ENCODE measurements around the gene GPR156. TPM values are rescaled to one million over a fixed set of nuclear protein-coding genes. Genes with fewer than 3 reads are reported as not detected.

The GPR156 gene
- polyA plus RNA-seq, 1 donor from 2014 or later: 0.22 TPM

- no peaks in the 10 kb centered on the region for H3K79me2 ChIP-seq (replicated peaks; ENCODE audit: insufficient read depth, low read length)
- H4K20me1 ChIP-seq (ENCODE audit: insufficient read depth): no peaks in the 10 kb centered on the region
- no peak overlapping the region for H2AFZ ChIP-seq (ENCODE audit: low read depth, low read length)
Observed at GRCh38 chr3:120265989-120266388, 19.0 kb downstream of the GPR156 start.

GRCh38 chr3:120264963-120265362 is 20.1 kb downstream of the GPR156 start:
- H3K36me3 ChIP-seq (ENCODE audit: insufficient read depth, low read length): no peaks in the 10 kb centered on the region
- no peaks in the 10 kb centered on the region for H3K27me3 ChIP-seq (ENCODE audit: insufficient read depth, low read depth, low read length)
- no peaks in the 10 kb centered on the region for H3K9me2 ChIP-seq (ENCODE audit: insufficient read depth, low read length)
- H3K27ac ChIP-seq (ENCODE audit: low read length): no peak overlapping the region
- H3K79me2 ChIP-seq (replicated peaks; ENCODE audit: insufficient read depth, low read length): no peaks in the 10 kb centered on the region
- H4K20me1 ChIP-seq (ENCODE audit: insufficient read depth): no peaks in the 10 kb centered on the region
- H3K9ac ChIP-seq (ENCODE audit: low read length): no peak overlapping the region
- no peak overlapping the region for H2AFZ ChIP-seq (ENCODE audit: low read depth, low read length)
- no peaks in the 10 kb centered on the region for H3K9me3 ChIP-seq (ENCODE audit: low read length)
- TF ChIP-seq TAF1 (IDR thresholded peaks at IDR 0.05; ENCODE audit: low read depth): no peak
- no peak for TF ChIP-seq EZH2 (IDR thresholded peaks at IDR 0.05; ENCODE audit: borderline replicate concordance, insufficient read depth, low read length, poor library complexity, severe bottlenecking)
- no peak for TF ChIP-seq RAD21 (conservative IDR thresholded peaks at IDR 0.05)
- TF ChIP-seq SMC3 (conservative IDR thresholded peaks at IDR 0.05; ENCODE audit: poor library complexity): no peak
- no peak overlapping the region for H3K4me3 ChIP-seq (ENCODE audit: low read length)
- H3F3A ChIP-seq (ENCODE audit: insufficient read depth, low read length, poor library complexity, severe bottlenecking): no peaks in the 10 kb centered on the region
- H3K4me2 ChIP-seq (ENCODE audit: low read length): no peak overlapping the region

More at GRCh38 chr3:120265989-120266388, 19.0 kb downstream of the GPR156 start:
- Histone ChIP-seq H3K27me3 (ENCODE audit: insufficient read depth, low read depth, low read length) (no peaks in the 10 kb centered on the region), H3K9ac (ENCODE audit: low read length) (no peak overlapping the region), H3K9me3 (ENCODE audit: low read length) (no peaks in the 10 kb centered on the region), H3K4me3 (ENCODE audit: low read length) (no peak overlapping the region), H3F3A (ENCODE audit: insufficient read depth, low read length, poor library complexity, severe bottlenecking) (no peaks in the 10 kb centered on the region), H3K36me3 (ENCODE audit: insufficient read depth, low read length) (no peaks in the 10 kb centered on the region), H3K9me2 (ENCODE audit: insufficient read depth, low read length) (no peaks in the 10 kb centered on the region), H3K4me2 (ENCODE audit: low read length) (no peak overlapping the region), H3K27ac (ENCODE audit: low read length) (no peak overlapping the region)
- TF ChIP-seq CTCF (IDR thresholded peaks at IDR 0.05; ENCODE audit: poor library complexity, severe bottlenecking) (no peak), REST (IDR thresholded peaks at IDR 0.05; ENCODE audit: borderline replicate concordance) (no peak), EP300 (conservative IDR thresholded peaks at IDR 0.05; ENCODE audit: poor library complexity, severe bottlenecking) (no peak), TAF1 (IDR thresholded peaks at IDR 0.05; ENCODE audit: low read depth) (no peak), EZH2 (IDR thresholded peaks at IDR 0.05; ENCODE audit: borderline replicate concordance, insufficient read depth, low read length, poor library complexity, severe bottlenecking) (no peak), SMC3 (conservative IDR thresholded peaks at IDR 0.05; ENCODE audit: poor library complexity) (no peak), MXI1 (conservative IDR thresholded peaks at IDR 0.05; ENCODE audit: poor library complexity, severe bottlenecking) (no peak), RAD21 (conservative IDR thresholded peaks at IDR 0.05) (no peak)

- Histone ChIP-seq H3K4me3 (ENCODE audit: low read length) (no peak overlapping the region), H3K36me3 (ENCODE audit: insufficient read depth, low read length) (no peaks in the 10 kb centered on the region), H3K9me3 (ENCODE audit: low read length) (no peaks in the 10 kb centered on the region), H3K4me2 (ENCODE audit: low read length) (no peak overlapping the region), H3F3A (ENCODE audit: insufficient read depth, low read length, poor library complexity, severe bottlenecking) (no peaks in the 10 kb centered on the region), H2AFZ (ENCODE audit: low read depth, low read length) (no peak overlapping the region), H3K27me3 (ENCODE audit: insufficient read depth, low read depth, low read length) (no peaks in the 10 kb centered on the region), H4K20me1 (ENCODE audit: insufficient read depth) (no peaks in the 10 kb centered on the region), H3K9me2 (ENCODE audit: insufficient read depth, low read length) (no peaks in the 10 kb centered on the region), H3K79me2 (replicated peaks; ENCODE audit: insufficient read depth, low read length) (no peaks in the 10 kb centered on the region), H3K27ac (ENCODE audit: low read length) (no peak overlapping the region), H3K9ac (ENCODE audit: low read length) (no peak overlapping the region)
- TF ChIP-seq EZH2 (IDR thresholded peaks at IDR 0.05; ENCODE audit: borderline replicate concordance, insufficient read depth, low read length, poor library complexity, severe bottlenecking) (no peak), POLR2AphosphoS5 (IDR thresholded peaks at IDR 0.05) (no peak), EP300 (conservative IDR thresholded peaks at IDR 0.05; ENCODE audit: poor library complexity, severe bottlenecking) (no peak), TAF1 (IDR thresholded peaks at IDR 0.05; ENCODE audit: low read depth) (no peak), CTCF (IDR thresholded peaks at IDR 0.05; ENCODE audit: poor library complexity, severe bottlenecking) (no peak), MXI1 (conservative IDR thresholded peaks at IDR 0.05; ENCODE audit: poor library complexity, severe bottlenecking) (no peak), SMC3 (conservative IDR thresholded peaks at IDR 0.05; ENCODE audit: poor library complexity) (no peak), RAD21 (conservative IDR thresholded peaks at IDR 0.05) (no peak), REST (IDR thresholded peaks at IDR 0.05; ENCODE audit: borderline replicate concordance) (no peak)
Observed at GRCh38 chr3:120263792-120264191, 21.2 kb downstream of the GPR156 start.
